HepG2 (cell line): ENCODE measurements around the gene HEPHL1. TPM values are rescaled to one million over a fixed set of nuclear protein-coding genes. Genes with fewer than 3 reads are reported as not detected.
"Not testable (repeated sequence)": the region's sequence is repeated elsewhere in the genome, so short reads cannot be mapped to it uniquely, and the experiment has no call there.

Experiments used
- ATAC-seq: fragments of 200-7000 bp; cut with Tn5 transposase; 3 replicates; pipeline ENCODE4 v1.9.1; 2020; ENCODE audit warnings: mild to moderate bottlenecking, moderate library complexity
- BruUV-seq: library from RNA; stranded (reverse); fragments of 400-500 nt; replicated peaks from 2 replicates; lab custom pipeline; 2021; lab: Mats Ljungman, UMichigan
- CTCF ChIA-PET: fragments of 300-600 bp; formaldehyde crosslinking; extraction: SDS; loops from one replicate; lab custom pipeline; 2021; ENCODE audit warnings: low total read pairs, inconsistent platforms, low intra/inter-chr PET ratio; lab: Yijun Ruan, JAX
- POLR2A ChIA-PET: fragments of 350-600 bp; sonication (Branson Sonifier 250); formaldehyde crosslinking; loops from one replicate; lab custom pipeline; 2020; ENCODE audit warnings: antibody characterized with exemption, inconsistent platforms; lab: Yijun Ruan, JAX
- DNase-seq: peaks from one replicate; pipeline ENCODE4 v3.0.0-alpha.2; 2015; ENCODE audit warnings: low spot score
- FAIRE-seq: peaks from 3 replicates; lab custom pipeline; 2011; peaks lifted over from hg19 to GRCh38; lab: Jason Lieb, UNC
- H2AFZ ChIP-seq: one replicate; pipeline ENCODE4 v1.6.1; 2011; ENCODE audit warnings: low read length, inconsistent platforms
- H3K27ac ChIP-seq: fragments of 300-600 bp; 3 replicates; pipeline ENCODE4 v1.8.0; 2011; ENCODE audit warnings: mixed run types, mild to moderate bottlenecking, mixed read lengths, low read length, inconsistent platforms; ENCODE audit not compliant: insufficient read depth; ENCODE audit errors: extremely low read length
- H3K27me3 ChIP-seq, 2 experiments: fragments of 200-600 bp in 1 of 2; 2 replicates in 1 of 2; 3 replicates in 1 of 2; pipeline versions ENCODE4 v1.6.0 to v1.8.0; 2011; ENCODE audit warnings: low read length in 2 of 2, mild to moderate bottlenecking in 2 of 2, moderate library complexity in 2 of 2, inconsistent platforms in 1 of 2; ENCODE audit not compliant: insufficient read depth in 2 of 2, control insufficient read depth in 1 of 2
- H3K36me3 ChIP-seq, 2 experiments: fragments of 200-600 bp in 1 of 2; replicated peaks in 1 of 2; 2 replicates in 1 of 2; 3 replicates in 1 of 2; pipeline versions ENCODE4 v1.5.1 to v1.8.0; 2011; ENCODE audit warnings: low read length in 2 of 2, inconsistent platforms in 1 of 2; ENCODE audit not compliant: insufficient read depth in 2 of 2, control insufficient read depth in 1 of 2
- H3K4me1 ChIP-seq: 2 replicates; pipeline ENCODE4 v1.5.1; 2012; ENCODE audit warnings: low read length, inconsistent platforms; ENCODE audit not compliant: insufficient read depth
- H3K4me2 ChIP-seq: 2 replicates; pipeline ENCODE4 v1.6.0; 2011; ENCODE audit warnings: low read depth, low read length, inconsistent platforms
- H3K4me3 ChIP-seq, 3 experiments: fragments of 200-600 bp in 1 of 3; sonication (generic), shearing (Covaris generic) in 1 of 3; replicated peaks in 1 of 3; 2 replicates each; pipeline ENCODE4 v1.5.1; 2011 to 2016; ENCODE audit warnings: low read length in 3 of 3, inconsistent platforms in 2 of 3, low read depth in 2 of 3, mild to moderate bottlenecking in 2 of 3, control low read depth in 1 of 3, mixed read lengths in 1 of 3; ENCODE audit not compliant: insufficient read depth in 1 of 3
- H3K79me2 ChIP-seq: one replicate; pipeline ENCODE4 v1.6.1; 2011; ENCODE audit warnings: low read length, inconsistent platforms; ENCODE audit not compliant: insufficient read depth
- H3K9ac ChIP-seq: 2 replicates; pipeline ENCODE4 v1.6.0; 2011; ENCODE audit warnings: mild to moderate bottlenecking, low read depth, low read length, inconsistent platforms; ENCODE audit not compliant: insufficient read depth
- H3K9me3 ChIP-seq: 2 replicates; pipeline ENCODE4 v1.5.1; 2012; ENCODE audit warnings: mild to moderate bottlenecking, low read length
- H4K20me1 ChIP-seq: 2 replicates; pipeline ENCODE4 v1.6.0; 2011; ENCODE audit warnings: inconsistent platforms, mild to moderate bottlenecking, low read length, moderate library complexity; ENCODE audit not compliant: insufficient read depth
- ZEB1 ChIP-seq: IDR thresholded peaks from 2 replicates; pipeline ENCODE4 v1.6.1; 2012; ENCODE audit warnings: mild to moderate bottlenecking, low read depth, inconsistent platforms; ENCODE audit not compliant: insufficient replicate concordance
- ZNF263 ChIP-seq: sonication (generic); formaldehyde crosslinking; IDR thresholded peaks from 2 replicates; pipeline ENCODE4 v1.4.0; 2020; ENCODE audit warnings: missing genetic modification reagents
- WGBS: methylation state at CpG from one replicate; pipeline ENCODE4 v1.1.6; 2017; ENCODE audit warnings: low lambda C conversion rate; 5-methylcytosine and 5-hydroxymethylcytosine counted together
- in situ Hi-C: cut with HindIII; loops from 2 replicates; pipeline ENCODE4 v1.10.0; 2017; ENCODE audit warnings: low pct_unique_long_range_greater_than_20kb; ENCODE audit not compliant: extremely low pct_ligation_motif_present
- intact Hi-C: fragments of 100-400 bp; cut with micrococcal nuclease; formaldehyde crosslinking; loops from one replicate; pipeline ENCODE4 v1.10.0; 2022; ENCODE audit not compliant: unreplicated experiment
- polyA plus RNA-seq, 8 experiments: library from polyadenylated mRNA; depleted of rRNA in 3 of 8; stranded (reverse) in 7 of 8; unstranded in 1 of 8; fragments of >200 nt; fragmentation: Illumina TruSeq in 4 of 8; extraction: Trizol in 4 of 8; gene quantifications; 2 replicates each; pipeline versions ENCODE4 v1.2.1 to v1.2.3, GENCODE V29; 2011 to 2016; ENCODE audit warnings: low read depth in 4 of 8, missing spikeins in 1 of 8, mixed read lengths in 1 of 8; ENCODE audit not compliant: insufficient read depth in 1 of 8
- total RNA-seq, 5 experiments: library from RNA; depleted of rRNA; stranded (reverse); fragments of >200 nt; fragmentation: Illumina TruSeq; extraction: Trizol; gene quantifications; 2 replicates each; pipeline ENCODE4 v1.2.3, GENCODE V29; 2016; ENCODE audit warnings: low read depth in 1 of 5

Gene HEPHL1
- total and polyA plus RNA-seq, 2 of the 13 experiments (the other 11 are each of a cell fraction or from before 2014, with no cell fraction given), result 0.04 to 0.05 TPM

DNA sequence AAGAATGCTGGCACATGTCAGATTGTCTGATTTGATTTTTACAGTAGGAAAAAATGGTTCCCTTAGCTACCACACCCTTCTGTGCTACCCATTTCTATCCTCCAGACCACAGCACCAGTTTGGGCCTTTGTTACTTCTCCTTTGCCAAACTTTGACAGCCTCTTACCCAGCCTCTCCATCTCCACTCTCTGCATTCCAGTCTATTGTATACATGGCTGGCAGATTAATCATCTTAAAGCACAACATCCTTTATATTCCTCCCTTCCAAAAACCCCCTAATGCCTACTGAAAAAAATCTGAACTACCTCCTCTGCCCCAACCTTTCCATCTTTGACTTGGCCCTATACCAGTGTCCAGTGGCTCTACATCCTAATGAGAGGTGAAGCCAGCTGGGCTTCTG, 96.7 kb downstream of the HEPHL1 start:
- ChIA-PET CTCF (no interaction called here), POLR2A (interaction anchor here (3.0 kb wide), 1 partner anchor 11 kb away, joined by 16 read pairs; the partner anchor contains the start of gene PANX1)
- Histone ChIP-seq H3K79me2 (no peaks in the 10 kb centered on the region), H3K9me3 (no peaks in the 10 kb centered on the region), H3K27me3 (no peaks in the 10 kb centered on the region), H2AFZ (no peak overlapping the region), H3K4me3 (no peak overlapping the region), H4K20me1 (no peaks in the 10 kb centered on the region), H3K4me2 (no peak overlapping the region), H3K36me3 (no peaks in the 10 kb centered on the region), H3K27ac (no peak overlapping the region), H3K9ac (no peak overlapping the region), H3K4me1 (peaks cover 19% of the 10 kb centered on the region)
- no peak for ATAC-seq
- BruUV-seq, result no TSS peak
- in situ Hi-C loops, result no loop called here
- no peak for FAIRE-seq
- intact Hi-C loops, result no loop called here
- no peak for DNase-seq
- no peak for TF ChIP-seq ZEB1
- TF ChIP-seq ZNF263 (CRISPR knock-in tag), result no peak

- FAIRE-seq, POLR2A ChIA-PET, DNase-seq: not testable (repeated sequence)
Measured at GRCh38 chr11:94119676-94120075, 98.5 kb downstream of the HEPHL1 start.

GRCh38 chr11:94120516-94120915, 99.4 kb downstream of the HEPHL1 start:
- H3K4me3 ChIP-seq, ATAC-seq, H4K20me1 ChIP-seq, H3K27ac ChIP-seq, CTCF ChIA-PET, H3K36me3 ChIP-seq, H3K79me2 ChIP-seq, H3K9ac ChIP-seq, FAIRE-seq, H3K4me2 ChIP-seq, H3K27me3 ChIP-seq, POLR2A ChIA-PET, DNase-seq, H3K9me3 ChIP-seq, BruUV-seq, in situ Hi-C loops, H2AFZ ChIP-seq: not testable (repeated sequence)
- peaks cover 19% of the 10 kb centered on the region for H3K4me1 ChIP-seq
- 51% methylated on average over 2 of the region's 2 CpGs for WGBS
- intact Hi-C loops, result loop anchor here (10.0 kb wide), 1 partner anchor 196 kb away; no protein-coding TSS in a partner anchor

More at GRCh38 chr11:94119676-94120075, 98.5 kb downstream of the HEPHL1 start:
- CTCF ChIA-PET, H3K27me3 ChIP-seq, H3K36me3 ChIP-seq, H3K4me3 ChIP-seq, H3K79me2 ChIP-seq, H2AFZ ChIP-seq, in situ Hi-C loops, H3K9ac ChIP-seq, BruUV-seq, H4K20me1 ChIP-seq, ATAC-seq, H3K9me3 ChIP-seq, H3K4me2 ChIP-seq, H3K27ac ChIP-seq: not testable (repeated sequence)
- intact Hi-C loops, result loop anchor here (10.0 kb wide), 1 partner anchor 195 kb away; no protein-coding TSS in a partner anchor
- WGBS, result 85% methylated on average over 6 of the region's 6 CpGs
- H3K4me1 ChIP-seq, result peaks cover 19% of the 10 kb centered on the region
